Measurements from ENCODE around the gene PTPRD.
"Not testable (repeated sequence)": the region's sequence is repeated elsewhere in the genome, so short reads cannot be mapped to it uniquely, and the experiment has no call there.

PTPRD gene

DNA sequence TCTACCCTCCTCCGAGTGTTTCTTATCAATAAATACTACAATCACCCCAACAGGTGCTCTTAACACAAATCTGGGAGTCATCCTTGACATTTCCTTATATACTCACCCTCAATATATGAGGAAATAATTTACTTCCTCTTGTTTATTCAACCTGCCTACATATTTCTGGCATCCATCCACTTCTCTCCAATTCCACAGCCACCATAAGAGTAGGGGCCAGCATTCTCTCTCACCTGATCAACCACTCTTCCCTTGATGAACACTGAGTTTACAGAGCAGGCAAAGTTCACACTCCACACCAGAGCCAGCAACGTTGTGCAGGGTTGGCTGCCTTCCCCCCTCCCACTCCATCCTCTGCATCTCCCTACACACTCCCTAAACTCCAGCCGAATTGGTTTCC lies 1908.9 kb downstream of the PTPRD start:
- no peak overlapping the region for H3K4ac ChIP-seq (ENCODE audit: low read depth, low read length)
- H3K4me1 ChIP-seq (ENCODE audit: control insufficient read depth in 1 of 2, insufficient read depth in 2 of 2, low read length in 2 of 2), result no peaks in the 10 kb centered on the region
- H2BK12ac ChIP-seq (ENCODE audit: low read length), result no peak overlapping the region
- no peaks in the 10 kb centered on the region for H3K79me1 ChIP-seq (ENCODE audit: low read length)
- H4K91ac ChIP-seq (ENCODE audit: low read depth, low read length), result no peak overlapping the region
- H3K36me3 ChIP-seq (ENCODE audit: control insufficient read depth in 1 of 2, insufficient read depth in 2 of 2, low read length in 2 of 2), result no peaks in the 10 kb centered on the region
- no peak overlapping the region for H4K8ac ChIP-seq (ENCODE audit: low read depth, low read length)
- H4K12ac ChIP-seq (ENCODE audit: low read depth, low read length), result no peak overlapping the region
- H3K4me3 ChIP-seq (ENCODE audit: low read depth, low read length), result no peak overlapping the region
- no peaks in the 10 kb centered on the region for H3K27me3 ChIP-seq (ENCODE audit: insufficient read depth, low read length)
- WGBS (ENCODE audit: extremely low coverage, insufficient coverage, insufficient read length), result no CpG with 5 or more reads among the region's 3 CpGs
- no peak overlapping the region for H2AK5ac ChIP-seq (ENCODE audit: low read length)
- H3K23ac ChIP-seq (ENCODE audit: low read length), result no peak overlapping the region
- H3K14ac ChIP-seq (ENCODE audit: low read length), result no peak overlapping the region
- no peak overlapping the region for H3K18ac ChIP-seq (ENCODE audit: low read length)
- H3K79me2 ChIP-seq (ENCODE audit: control insufficient read depth, insufficient read depth, low read length, poor library complexity), result no peaks in the 10 kb centered on the region
- no peak overlapping the region for H2AFZ ChIP-seq (ENCODE audit: insufficient read depth, low read length, poor library complexity)
- no peak overlapping the region for H3K9ac ChIP-seq (ENCODE audit: low read length)
- no peak overlapping the region for H3K27ac ChIP-seq (ENCODE audit: low read depth, low read length)
- no peaks in the 10 kb centered on the region for H3K9me3 ChIP-seq (ENCODE audit: insufficient read depth, low read depth, low read length)
- no peak overlapping the region for H2BK120ac ChIP-seq (ENCODE audit: insufficient read depth, low read length, poor library complexity)
- no peak overlapping the region for H2BK5ac ChIP-seq (ENCODE audit: low read depth, low read length, poor library complexity)
- DNase-seq, result no peak
- no peak overlapping the region for H3K4me2 ChIP-seq (ENCODE audit: low read length)

GRCh38 chr9:8701904-8702303 lies 1910.9 kb downstream of the PTPRD start:
- no peak overlapping the region for H4K8ac ChIP-seq (ENCODE audit: low read depth, low read length)
- H3K36me3 ChIP-seq (ENCODE audit: control insufficient read depth in 1 of 2, insufficient read depth in 2 of 2, low read length in 2 of 2), result no peaks in the 10 kb centered on the region
- no peaks in the 10 kb centered on the region for H3K9me3 ChIP-seq (ENCODE audit: insufficient read depth, low read depth, low read length)
- no CpG with 5 or more reads among the region's 4 CpGs for WGBS (ENCODE audit: extremely low coverage, insufficient coverage, insufficient read length)
- no peak overlapping the region for H3K27ac ChIP-seq (ENCODE audit: low read depth, low read length)
- H3K27me3 ChIP-seq (ENCODE audit: insufficient read depth, low read length), result no peaks in the 10 kb centered on the region
- no peak overlapping the region for H2BK5ac ChIP-seq (ENCODE audit: low read depth, low read length, poor library complexity)
- no peak for DNase-seq
- H3K79me1 ChIP-seq (ENCODE audit: low read length), result no peaks in the 10 kb centered on the region
- H4K12ac ChIP-seq (ENCODE audit: low read depth, low read length), result no peak overlapping the region
- H3K23ac ChIP-seq (ENCODE audit: low read length), result no peak overlapping the region
- H3K4me3 ChIP-seq (ENCODE audit: low read depth, low read length), result no peak overlapping the region
- no peak overlapping the region for H2BK120ac ChIP-seq (ENCODE audit: insufficient read depth, low read length, poor library complexity)
- no peak overlapping the region for H4K91ac ChIP-seq (ENCODE audit: low read depth, low read length)
- no peak overlapping the region for H2BK12ac ChIP-seq (ENCODE audit: low read length)
- no peaks in the 10 kb centered on the region for H3K4me1 ChIP-seq (ENCODE audit: control insufficient read depth in 1 of 2, insufficient read depth in 2 of 2, low read length in 2 of 2)
- no peak overlapping the region for H3K14ac ChIP-seq (ENCODE audit: low read length)
- H3K9ac ChIP-seq (ENCODE audit: low read length), result no peak overlapping the region
- H3K4ac ChIP-seq (ENCODE audit: low read depth, low read length), result no peak overlapping the region
- H3K4me2 ChIP-seq (ENCODE audit: low read length), result no peak overlapping the region
- no peak overlapping the region for H3K18ac ChIP-seq (ENCODE audit: low read length)
- no peaks in the 10 kb centered on the region for H3K79me2 ChIP-seq (ENCODE audit: control insufficient read depth, insufficient read depth, low read length, poor library complexity)
- H2AFZ ChIP-seq (ENCODE audit: insufficient read depth, low read length, poor library complexity), result no peak overlapping the region
- H2AK5ac ChIP-seq (ENCODE audit: low read length), result no peak overlapping the region

DNA sequence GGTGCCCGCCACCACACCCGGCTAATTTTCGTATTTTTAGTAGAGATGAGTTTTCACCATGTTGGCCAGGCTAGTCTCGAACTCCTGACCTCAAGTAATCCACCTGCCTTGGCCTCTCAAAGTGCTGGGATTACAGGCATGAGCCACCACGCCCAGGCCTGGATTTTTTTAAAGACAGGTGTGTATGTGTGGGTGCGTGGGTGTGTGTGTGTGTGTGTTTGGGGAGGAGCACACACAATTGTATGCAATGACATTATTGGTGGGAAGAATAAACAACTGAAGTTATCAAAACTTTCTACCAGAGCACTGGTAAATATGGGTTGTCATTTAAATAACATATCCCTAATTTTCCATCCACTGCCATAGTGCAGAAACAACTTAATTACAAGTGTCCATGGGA lies 1915.2 kb downstream of the PTPRD start:
- H3K9me3 ChIP-seq (ENCODE audit: insufficient read depth, low read depth, low read length); H4K12ac ChIP-seq (ENCODE audit: low read depth, low read length); H3K27ac ChIP-seq (ENCODE audit: low read depth, low read length); H3K27me3 ChIP-seq (ENCODE audit: insufficient read depth, low read length); H4K91ac ChIP-seq (ENCODE audit: low read depth, low read length); H2BK5ac ChIP-seq (ENCODE audit: low read depth, low read length, poor library complexity); H3K4ac ChIP-seq (ENCODE audit: low read depth, low read length); H3K4me3 ChIP-seq (ENCODE audit: low read depth, low read length); H3K23ac ChIP-seq (ENCODE audit: low read length); H3K14ac ChIP-seq (ENCODE audit: low read length); H2BK120ac ChIP-seq (ENCODE audit: insufficient read depth, low read length, poor library complexity); H2AK5ac ChIP-seq (ENCODE audit: low read length); H2AFZ ChIP-seq (ENCODE audit: insufficient read depth, low read length, poor library complexity); H3K18ac ChIP-seq (ENCODE audit: low read length); DNase-seq; H3K36me3 ChIP-seq (ENCODE audit: control insufficient read depth in 1 of 2, insufficient read depth in 2 of 2, low read length in 2 of 2); H3K79me1 ChIP-seq (ENCODE audit: low read length); H4K8ac ChIP-seq (ENCODE audit: low read depth, low read length); H2BK12ac ChIP-seq (ENCODE audit: low read length); H3K4me1 ChIP-seq (ENCODE audit: control insufficient read depth in 1 of 2, insufficient read depth in 2 of 2, low read length in 2 of 2); H3K79me2 ChIP-seq (ENCODE audit: control insufficient read depth, insufficient read depth, low read length, poor library complexity); H3K9ac ChIP-seq (ENCODE audit: low read length); H3K4me2 ChIP-seq (ENCODE audit: low read length): not testable (repeated sequence)
- WGBS (ENCODE audit: extremely low coverage, insufficient coverage, insufficient read length), result no CpG with 5 or more reads among the region's 6 CpGs

DNA sequence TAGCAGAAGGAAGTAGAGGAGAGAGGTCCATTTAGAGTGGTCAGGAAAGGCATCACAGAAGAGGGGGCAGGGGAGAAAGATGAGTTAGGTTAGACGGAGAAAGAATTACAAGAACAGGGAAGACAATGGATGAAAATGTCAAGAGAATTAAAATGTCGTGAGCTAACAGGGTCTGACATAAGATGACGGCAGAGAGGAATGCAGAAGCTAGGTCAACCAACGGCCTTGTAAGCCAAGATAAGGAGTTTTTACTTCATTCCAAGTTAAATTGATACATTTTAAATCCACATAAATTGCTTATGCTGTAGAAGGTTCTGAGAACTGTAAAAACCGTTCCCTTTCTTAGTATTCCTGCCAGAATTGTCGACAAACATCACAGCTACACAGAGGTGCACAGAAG lies 1916.3 kb downstream of the PTPRD start:
- Histone ChIP-seq H3K27me3 (ENCODE audit: insufficient read depth, low read length) (no peaks in the 10 kb centered on the region), H3K18ac (ENCODE audit: low read length) (no peak overlapping the region)
- WGBS (ENCODE audit: extremely low coverage, insufficient coverage, insufficient read length), result 100% methylated on average over 1 of the region's 6 CpGs

More for the DNA sequence above, 1916.3 kb downstream of the PTPRD start:
- H4K91ac ChIP-seq (ENCODE audit: low read depth, low read length), result no peak overlapping the region
- no peak overlapping the region for H3K27ac ChIP-seq (ENCODE audit: low read depth, low read length)
- H3K4me3 ChIP-seq (ENCODE audit: low read depth, low read length), result no peak overlapping the region
- H3K79me2 ChIP-seq (ENCODE audit: control insufficient read depth, insufficient read depth, low read length, poor library complexity), result no peaks in the 10 kb centered on the region
- H2AFZ ChIP-seq (ENCODE audit: insufficient read depth, low read length, poor library complexity), result no peak overlapping the region
- H2AK5ac ChIP-seq (ENCODE audit: low read length), result no peak overlapping the region
- DNase-seq, result no peak
- no peaks in the 10 kb centered on the region for H3K79me1 ChIP-seq (ENCODE audit: low read length)
- no peak overlapping the region for H3K9ac ChIP-seq (ENCODE audit: low read length)
- H2BK120ac ChIP-seq (ENCODE audit: insufficient read depth, low read length, poor library complexity), result no peak overlapping the region
- H3K4ac ChIP-seq (ENCODE audit: low read depth, low read length), result no peak overlapping the region
- H3K36me3 ChIP-seq (ENCODE audit: control insufficient read depth in 1 of 2, insufficient read depth in 2 of 2, low read length in 2 of 2), result no peaks in the 10 kb centered on the region
- H3K4me1 ChIP-seq (ENCODE audit: control insufficient read depth in 1 of 2, insufficient read depth in 2 of 2, low read length in 2 of 2), result no peaks in the 10 kb centered on the region
- no peak overlapping the region for H3K23ac ChIP-seq (ENCODE audit: low read length)
- H2BK5ac ChIP-seq (ENCODE audit: low read depth, low read length, poor library complexity), result no peak overlapping the region
- no peak overlapping the region for H3K14ac ChIP-seq (ENCODE audit: low read length)
- H3K4me2 ChIP-seq (ENCODE audit: low read length), result no peak overlapping the region
- no peak overlapping the region for H2BK12ac ChIP-seq (ENCODE audit: low read length)
- no peaks in the 10 kb centered on the region for H3K9me3 ChIP-seq (ENCODE audit: insufficient read depth, low read depth, low read length)
- H4K12ac ChIP-seq (ENCODE audit: low read depth, low read length), result no peak overlapping the region
- H4K8ac ChIP-seq (ENCODE audit: low read depth, low read length), result no peak overlapping the region
